ACC112 (cell line): ENCODE results near the gene SOD3.

Experiments
- H2AFZ ChIP-seq: fragments of 200-600 bp; sonication (generic); one replicate; pipeline ENCODE4 v1.6.0; 2017; ENCODE audit warnings: antibody characterized with exemption, low read length; ENCODE audit not compliant: unreplicated experiment
- H3K27ac ChIP-seq: fragments of 200-600 bp; sonication (generic); 2 replicates; pipeline ENCODE4 v1.5.1; 2014; ENCODE audit warnings: low read depth, mild to moderate bottlenecking, antibody characterized with exemption, low read length, moderate library complexity
- H3K27me3 ChIP-seq: fragments of 200-600 bp; sonication (generic); 2 replicates; pipeline ENCODE4 v1.6.1; 2014; ENCODE audit warnings: mild to moderate bottlenecking, antibody characterized with exemption, low read length, moderate library complexity, mixed read lengths; ENCODE audit not compliant: insufficient read depth
- H3K36me3 ChIP-seq: fragments of 200-600 bp; sonication (generic); 2 replicates; pipeline ENCODE4 v1.6.1; 2016; ENCODE audit warnings: mild to moderate bottlenecking, antibody characterized with exemption, low read length, moderate library complexity, mixed read lengths; ENCODE audit not compliant: insufficient read depth
- H3K4me1 ChIP-seq: fragments of 200-600 bp; sonication (generic); one replicate; pipeline ENCODE4 v1.6.1; 2016; ENCODE audit warnings: low read length, mixed read lengths; ENCODE audit not compliant: insufficient read depth, unreplicated experiment, control insufficient read depth
- H3K4me3 ChIP-seq: fragments of 200-600 bp; sonication (generic); 2 replicates; pipeline ENCODE4 v1.5.1; 2014; ENCODE audit warnings: mild to moderate bottlenecking, low read depth, low read length
- H3K79me2 ChIP-seq: fragments of 200-600 bp; sonication (generic); one replicate; pipeline ENCODE4 v1.6.0; 2016; ENCODE audit warnings: low read length; ENCODE audit not compliant: control insufficient read depth, unreplicated experiment, insufficient read depth

Gene SOD3

DNA sequence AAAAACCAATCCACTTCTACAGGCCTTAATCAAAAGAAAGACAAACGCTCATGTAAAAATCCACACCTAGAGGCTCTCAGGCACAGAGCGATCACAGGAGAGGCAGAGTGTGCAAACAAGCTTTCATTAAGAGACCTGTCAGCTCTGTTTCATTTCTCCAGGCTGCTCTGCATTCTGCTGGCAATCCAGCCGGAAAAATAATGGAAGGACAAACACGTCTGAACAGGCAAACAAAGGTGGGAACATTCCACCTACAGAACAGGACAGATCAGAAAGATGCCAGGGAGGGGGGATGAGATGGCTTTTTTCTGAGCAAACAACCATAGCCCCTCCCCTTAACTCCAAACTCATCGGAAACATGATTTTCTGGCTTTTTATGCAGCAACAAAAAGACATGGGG is 9.7 kb downstream of the SOD3 start:
- H3K36me3 ChIP-seq = no peaks in the 10 kb centered on the region
- H3K4me1 ChIP-seq = peaks cover 5% of the 10 kb centered on the region
- no peak overlapping the region for H2AFZ ChIP-seq
- no peaks in the 10 kb centered on the region for H3K79me2 ChIP-seq
- no peaks in the 10 kb centered on the region for H3K27me3 ChIP-seq
- H3K27ac ChIP-seq = no peak overlapping the region
- no peak overlapping the region for H3K4me3 ChIP-seq

DNA sequence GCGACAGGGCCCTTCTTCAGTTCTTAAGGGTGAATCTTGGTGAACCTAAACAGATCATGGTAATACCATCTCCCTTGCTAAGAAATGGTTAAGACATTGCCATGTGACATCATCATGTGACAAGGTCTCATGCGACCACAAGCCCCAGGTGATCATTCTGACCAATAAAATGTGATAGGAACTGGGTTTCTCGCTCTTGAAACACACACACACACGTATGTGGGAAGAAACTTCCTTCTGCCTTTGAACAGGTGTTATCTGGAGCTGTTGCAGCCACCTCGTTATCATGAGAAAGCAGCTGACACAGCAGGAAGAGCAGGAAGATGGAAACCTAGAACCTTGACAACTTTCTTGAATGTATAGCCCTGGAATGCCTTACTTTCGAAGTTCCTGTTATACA is 10.2 kb downstream of the SOD3 start:
- Histone ChIP-seq H3K79me2 (no peaks in the 10 kb centered on the region), H3K27me3 (no peaks in the 10 kb centered on the region), H3K4me1 (peaks cover 5% of the 10 kb centered on the region), H3K36me3 (no peaks in the 10 kb centered on the region), H3K4me3 (no peak overlapping the region), H2AFZ (no peak overlapping the region), H3K27ac (no peak overlapping the region)

DNA sequence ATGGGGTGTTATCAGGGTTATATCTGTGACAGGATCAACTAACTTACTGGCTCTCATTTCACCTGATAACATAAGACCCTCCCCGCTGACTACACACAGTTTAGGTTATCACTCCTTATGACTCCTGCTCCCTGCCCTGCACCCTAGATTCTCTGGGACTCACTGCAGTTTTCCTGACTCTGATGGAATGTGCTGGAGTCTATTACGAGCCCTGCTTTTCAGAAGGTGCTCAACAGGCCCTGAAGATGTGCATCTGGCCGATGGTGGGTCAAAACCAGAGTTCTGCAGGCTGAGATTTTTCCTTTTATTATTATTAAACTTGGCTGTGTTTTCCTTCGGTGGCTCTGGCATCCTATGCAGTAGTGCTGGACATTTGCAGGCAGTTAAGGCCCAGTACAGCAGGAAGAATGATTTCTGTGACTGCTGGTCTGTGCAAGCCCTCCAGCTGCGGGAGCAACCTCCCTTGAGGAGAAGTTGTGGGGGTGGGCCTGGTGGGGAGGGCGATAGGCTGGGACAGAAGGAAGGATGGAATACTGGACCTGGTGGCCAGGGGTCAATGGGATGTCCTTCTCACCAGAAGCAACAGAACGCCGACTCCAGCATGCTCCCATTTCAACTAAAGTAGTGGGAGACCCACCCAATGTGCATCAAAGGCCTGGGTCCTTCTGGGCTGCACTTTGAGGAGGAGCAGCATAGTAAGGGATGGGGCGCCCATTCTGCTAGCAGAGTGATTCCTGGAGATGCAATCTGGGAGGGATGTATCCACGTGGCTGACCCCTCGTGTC is 11.0 kb downstream of the SOD3 start:
- no peaks in the 10 kb centered on the region for H3K4me1 ChIP-seq
- H3K4me3 ChIP-seq = no peak overlapping the region
- H3K27me3 ChIP-seq = no peaks in the 10 kb centered on the region
- no peaks in the 10 kb centered on the region for H3K36me3 ChIP-seq
- no peaks in the 10 kb centered on the region for H3K79me2 ChIP-seq
- H2AFZ ChIP-seq = no peak overlapping the region
- no peak overlapping the region for H3K27ac ChIP-seq

DNA sequence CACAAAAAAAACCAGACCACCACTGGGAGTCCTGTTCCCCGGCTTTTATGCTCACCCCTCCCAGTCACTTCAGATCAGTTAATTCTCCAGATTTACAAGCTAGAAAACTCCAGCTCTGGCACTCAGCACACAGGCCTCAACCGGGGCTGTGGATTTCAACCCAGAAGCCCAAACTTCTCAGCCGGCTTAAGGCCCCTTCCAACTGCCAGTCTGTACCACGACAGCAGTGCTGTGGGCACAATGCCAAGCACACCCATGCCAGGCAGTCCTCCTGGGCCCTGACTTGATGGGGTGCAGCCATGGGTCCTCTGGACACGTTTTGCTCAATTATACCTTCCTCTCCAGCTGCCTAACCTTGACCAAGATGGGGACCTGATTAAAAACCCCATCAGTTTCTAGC is 12.2 kb downstream of the SOD3 start:
- Histone ChIP-seq H3K4me3 (no peak overlapping the region), H3K79me2 (no peaks in the 10 kb centered on the region), H3K4me1 (no peaks in the 10 kb centered on the region), H3K36me3 (no peaks in the 10 kb centered on the region), H3K27me3 (no peaks in the 10 kb centered on the region), H2AFZ (no peak overlapping the region), H3K27ac (no peak overlapping the region)

DNA sequence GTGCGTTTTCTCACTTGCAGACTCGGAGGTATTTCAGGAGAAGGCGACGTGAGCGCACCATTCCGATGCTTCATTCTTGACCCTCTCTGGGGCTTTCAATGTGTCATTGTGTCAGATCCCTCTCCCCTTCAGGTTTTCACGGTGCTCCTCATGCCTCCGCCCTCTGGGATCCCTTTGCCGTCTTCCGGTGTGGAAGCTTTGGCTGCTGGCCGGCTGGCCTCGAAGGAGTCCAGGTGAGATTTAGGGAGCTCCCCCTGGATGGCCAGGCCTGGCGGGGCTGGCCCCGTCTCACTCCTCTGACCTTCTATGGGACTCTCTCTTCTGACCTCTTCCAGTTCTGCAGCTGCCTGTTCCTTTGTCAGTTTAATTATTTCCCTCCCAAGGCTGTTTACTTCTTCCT is 12.9 kb downstream of the SOD3 start:
- Histone ChIP-seq H2AFZ (no peak overlapping the region), H3K36me3 (no peaks in the 10 kb centered on the region), H3K79me2 (no peaks in the 10 kb centered on the region), H3K4me1 (no peaks in the 10 kb centered on the region), H3K27me3 (no peaks in the 10 kb centered on the region), H3K27ac (no peak overlapping the region), H3K4me3 (no peak overlapping the region)

DNA sequence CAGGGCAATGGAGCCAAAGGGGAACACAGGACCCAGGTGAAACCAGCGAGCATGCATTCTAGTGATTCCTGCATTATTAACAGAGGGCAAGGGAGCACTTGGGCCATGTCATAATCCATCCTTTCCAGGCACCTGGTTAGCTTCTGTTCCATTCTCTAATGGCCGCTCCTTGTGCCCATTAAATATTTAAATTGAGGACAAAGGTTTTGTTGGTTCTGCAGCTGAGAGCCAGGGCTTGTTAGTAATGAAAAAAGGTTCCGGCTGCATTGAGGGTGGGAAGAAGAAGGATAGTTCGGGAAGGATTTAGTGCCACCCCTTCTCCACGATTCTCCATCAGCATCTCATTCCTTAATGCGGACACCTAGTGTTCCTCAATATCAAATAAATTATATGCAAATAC is 13.6 kb downstream of the SOD3 start:
- no peaks in the 10 kb centered on the region for H3K36me3 ChIP-seq
- no peak overlapping the region for H3K27ac ChIP-seq
- no peaks in the 10 kb centered on the region for H3K27me3 ChIP-seq
- no peaks in the 10 kb centered on the region for H3K4me1 ChIP-seq
- H2AFZ ChIP-seq = no peak overlapping the region
- no peaks in the 10 kb centered on the region for H3K79me2 ChIP-seq
- H3K4me3 ChIP-seq = no peak overlapping the region

DNA sequence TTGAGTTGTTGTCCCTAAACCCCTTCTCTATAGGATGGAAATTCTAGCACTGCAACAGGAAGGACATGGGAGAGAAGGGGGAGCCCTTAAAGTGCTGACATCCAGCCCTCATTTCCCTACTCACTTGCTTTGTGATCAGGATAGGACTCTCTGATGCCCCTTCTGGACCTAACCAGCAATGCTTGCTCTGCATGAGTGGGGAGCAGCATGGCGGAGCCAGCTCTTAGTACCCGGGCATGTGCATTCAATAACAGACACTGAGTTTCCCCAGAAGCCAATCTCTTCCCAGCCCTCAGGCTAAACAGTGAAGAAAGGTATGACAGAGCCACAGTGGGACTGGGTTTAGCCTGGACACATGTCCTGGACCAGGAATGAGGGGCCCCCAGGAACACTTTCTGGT is 14.0 kb downstream of the SOD3 start:
- Histone ChIP-seq H2AFZ (no peak overlapping the region), H3K79me2 (no peaks in the 10 kb centered on the region), H3K27me3 (no peaks in the 10 kb centered on the region), H3K36me3 (no peaks in the 10 kb centered on the region), H3K4me1 (no peaks in the 10 kb centered on the region), H3K27ac (no peak overlapping the region), H3K4me3 (no peak overlapping the region)

DNA sequence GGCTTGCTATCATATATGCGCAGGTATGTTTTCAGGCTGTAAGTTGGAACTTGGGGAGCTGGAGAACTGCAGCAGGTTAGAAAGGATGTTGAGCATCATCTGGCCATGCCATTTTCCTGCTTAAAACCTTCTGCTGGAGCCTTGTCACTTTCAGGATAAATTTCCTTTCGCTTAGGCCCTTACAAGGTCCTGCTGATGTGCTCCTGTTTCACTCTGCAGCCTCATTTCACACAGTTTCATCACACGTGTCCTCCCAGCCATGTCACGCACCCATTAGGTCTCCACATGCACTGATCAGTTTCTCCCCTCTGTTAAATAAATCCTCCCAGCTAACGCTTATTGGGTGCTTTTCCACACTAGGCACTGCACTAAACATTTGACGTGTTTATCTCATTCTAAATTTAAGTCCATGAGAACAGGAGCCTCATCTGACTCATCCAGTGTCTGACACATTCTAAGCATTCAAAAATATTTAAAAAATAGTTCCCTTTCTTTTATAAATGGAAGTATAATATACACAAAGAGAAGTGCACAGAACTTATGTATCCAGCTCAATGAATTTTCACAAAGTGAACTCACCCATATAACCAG is 14.5 kb downstream of the SOD3 start:
- Histone ChIP-seq H3K27ac (no peak overlapping the region), H3K36me3 (no peaks in the 10 kb centered on the region), H3K27me3 (no peaks in the 10 kb centered on the region), H3K79me2 (no peaks in the 10 kb centered on the region), H3K4me1 (no peaks in the 10 kb centered on the region), H2AFZ (no peak overlapping the region), H3K4me3 (no peak overlapping the region)

DNA sequence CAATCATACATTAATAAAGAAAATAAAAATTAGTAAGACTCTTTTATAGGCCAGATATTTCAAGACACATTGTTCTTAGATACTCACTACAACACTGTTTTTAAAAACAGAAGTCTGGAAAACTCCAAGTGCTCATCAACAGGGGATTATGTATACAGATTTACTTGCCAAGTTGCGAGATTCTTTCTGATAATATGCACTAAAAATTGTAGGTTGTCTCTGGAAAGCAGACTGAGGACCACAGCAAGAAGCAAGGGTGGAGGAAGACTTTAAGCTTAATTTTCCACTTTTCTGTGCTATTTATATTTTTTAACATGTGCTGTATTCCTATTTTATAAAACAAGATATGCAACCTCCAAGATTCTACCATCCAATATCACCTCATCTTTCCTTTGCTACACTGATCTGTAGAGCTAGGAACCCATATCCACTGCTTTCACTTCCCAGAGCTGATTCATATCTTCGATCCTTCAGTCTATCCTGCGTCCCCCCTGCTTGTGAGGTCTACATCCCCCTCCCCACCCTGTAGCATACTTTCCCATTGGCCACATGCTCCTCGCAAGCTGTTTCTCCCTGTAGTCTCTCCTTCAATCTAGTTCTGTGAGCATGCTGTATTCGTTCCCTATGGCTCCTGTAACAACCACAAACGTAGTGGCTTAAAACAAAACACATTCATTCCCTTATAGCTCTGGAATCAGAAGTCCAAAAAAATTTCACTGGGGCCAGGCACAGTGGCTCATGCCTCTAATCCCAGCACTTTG is 15.7 kb downstream of the SOD3 start:
- no peak overlapping the region for H3K27ac ChIP-seq
- no peaks in the 10 kb centered on the region for H3K36me3 ChIP-seq
- H2AFZ ChIP-seq = no peak overlapping the region
- no peaks in the 10 kb centered on the region for H3K79me2 ChIP-seq
- no peak overlapping the region for H3K4me3 ChIP-seq
- no peaks in the 10 kb centered on the region for H3K27me3 ChIP-seq
- no peaks in the 10 kb centered on the region for H3K4me1 ChIP-seq

DNA sequence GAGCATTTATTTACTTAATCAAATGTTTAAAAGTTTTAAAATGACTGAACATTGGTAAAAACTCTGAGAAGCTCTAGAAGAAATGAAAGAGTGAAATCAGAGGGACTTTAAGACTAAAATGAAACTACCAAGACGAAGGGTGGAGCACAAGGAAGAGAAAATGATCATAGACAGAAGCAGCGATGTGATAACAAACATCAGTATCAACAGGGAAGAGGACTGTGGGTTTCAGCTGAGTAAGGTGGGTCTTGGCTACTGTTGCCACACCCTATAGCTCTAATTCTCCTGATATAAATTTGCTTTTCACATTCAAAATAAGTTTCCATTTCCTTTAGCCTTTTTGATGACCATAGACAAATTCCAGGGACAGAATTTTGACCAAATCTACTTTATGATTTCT is 18.4 kb downstream of the SOD3 start:
- no peaks in the 10 kb centered on the region for H3K36me3 ChIP-seq
- H3K4me3 ChIP-seq = no peak overlapping the region

DNA sequence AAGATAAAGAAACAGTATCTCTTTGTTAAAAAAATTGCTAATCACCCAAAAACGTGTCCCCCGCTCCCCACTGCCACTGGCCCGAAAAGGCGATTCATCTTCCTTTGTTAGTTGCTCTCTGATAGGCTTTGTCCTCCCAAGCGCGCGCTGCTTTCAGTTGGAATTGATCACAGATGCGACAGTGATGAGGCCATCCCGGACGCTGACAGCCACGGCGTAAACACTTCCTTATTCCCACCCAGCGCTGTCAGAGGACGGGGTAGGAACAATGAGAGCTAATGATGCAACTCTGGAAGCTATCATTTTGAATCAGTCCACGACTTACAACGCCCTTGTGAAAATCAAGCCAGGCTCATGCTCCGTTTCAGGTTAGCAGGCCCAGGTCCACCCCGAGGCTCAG is 21.4 kb downstream of the SOD3 start:
- Histone ChIP-seq H3K4me1 (no peaks in the 10 kb centered on the region), H3K4me3 (no peak overlapping the region), H3K27me3 (no peaks in the 10 kb centered on the region), H3K79me2 (no peaks in the 10 kb centered on the region), H3K36me3 (no peaks in the 10 kb centered on the region), H2AFZ (no peak overlapping the region), H3K27ac (no peak overlapping the region)

More for the DNA sequence above, 18.4 kb downstream of the SOD3 start:
- H3K4me1 ChIP-seq = no peaks in the 10 kb centered on the region
- H2AFZ ChIP-seq = no peak overlapping the region
- no peak overlapping the region for H3K27ac ChIP-seq
- no peaks in the 10 kb centered on the region for H3K79me2 ChIP-seq
- H3K27me3 ChIP-seq = no peaks in the 10 kb centered on the region
